Left renal pelvis (tissue), 4 donors: ENCODE results near the gene NXF1. TPM values are rescaled to one million over a fixed set of nuclear protein-coding genes. Genes with fewer than 3 reads are reported as not detected.
A peak's percentile ranks its signal among the peaks of the same experiment; 100 is the strongest.
"Not testable (repeated sequence)": the region's sequence is repeated elsewhere in the genome, so short reads cannot be mapped to it uniquely, and the experiment has no call there.

Experiments used
- DNase-seq, 4 donors: peaks; one replicate each; pipeline ENCODE4 v3.0.0-alpha.2; 2013; ENCODE audit warnings: low read depth in 4 of 4, low spot score in 3 of 4
- polyA plus RNA-seq, 4 donors: library from polyadenylated mRNA; unstranded; fragments of 120-200 nt; gene quantifications; one replicate each; pipeline ENCODE4 v1.2.1, GENCODE V29; 2013; ENCODE audit not compliant: insufficient read length in 4 of 4

Gene NXF1
- 100 to 1,000 TPM; 109 to 125 (median 121) TPM for polyA plus RNA-seq

- DNase-seq, result peak; percentile 89 to 93 (median 90)
These were observed at the start of gene NXF1 for GRCh38 chr11:62805076-62805892. Gene NXF1, minus strand, starts transcription at chr11:62805440. Its CDS starts 84 bp downstream, at chr11:62805356.

- no peak for DNase-seq
These were observed 49.0 kb upstream of the NXF1 start for GRCh38 chr11:62854013-62854824.

- no peak for DNase-seq
These were observed 48.2 kb upstream of the NXF1 start for GRCh38 chr11:62853279-62853965.

GRCh38 chr11:62852523-62853188, 47.4 kb upstream of the NXF1 start:
- no peak for DNase-seq

GRCh38 chr11:62851807-62852522, 46.7 kb upstream of the NXF1 start:
- no peak for DNase-seq

GRCh38 chr11:62850911-62851806, 45.9 kb upstream of the NXF1 start:
- DNase-seq, result no peak

GRCh38 chr11:62847767-62848314, 42.6 kb upstream of the NXF1 start:
- no peak for DNase-seq

GRCh38 chr11:62846177-62846576, 40.9 kb upstream of the NXF1 start:
- DNase-seq, result no peak

- no peak for DNase-seq
These were observed 38.9 kb upstream of the NXF1 start for GRCh38 chr11:62844154-62844553.

- no peak for DNase-seq
These were observed 38.2 kb upstream of the NXF1 start for GRCh38 chr11:62843466-62843865.

- not testable (repeated sequence) for DNase-seq
These were observed 37.7 kb upstream of the NXF1 start for GRCh38 chr11:62842891-62843290.

GRCh38 chr11:62842171-62842741, 37.0 kb upstream of the NXF1 start:
- no peak for DNase-seq

GRCh38 chr11:62841361-62842170, 36.3 kb upstream of the NXF1 start:
- peak; percentile 90 to 94 (median 92) for DNase-seq

GRCh38 chr11:62840721-62841360, 35.6 kb upstream of the NXF1 start:
- DNase-seq, result peak in 1 of 4 donors; percentile 51

- DNase-seq, result peak; percentile 80 to 91 (median 88)
These were observed 34.1 kb upstream of the NXF1 start, which contains the start of gene WDR74 for GRCh38 chr11:62839050-62839945. Gene WDR74, minus strand, starts transcription at chr11:62839590. Its CDS starts 20 bp downstream, at chr11:62839570.

- no peak for DNase-seq
These were observed 30.1 kb upstream of the NXF1 start for GRCh38 chr11:62835336-62835735.
